ENCODE measurements around the gene ZSWIM1.

DNA sequence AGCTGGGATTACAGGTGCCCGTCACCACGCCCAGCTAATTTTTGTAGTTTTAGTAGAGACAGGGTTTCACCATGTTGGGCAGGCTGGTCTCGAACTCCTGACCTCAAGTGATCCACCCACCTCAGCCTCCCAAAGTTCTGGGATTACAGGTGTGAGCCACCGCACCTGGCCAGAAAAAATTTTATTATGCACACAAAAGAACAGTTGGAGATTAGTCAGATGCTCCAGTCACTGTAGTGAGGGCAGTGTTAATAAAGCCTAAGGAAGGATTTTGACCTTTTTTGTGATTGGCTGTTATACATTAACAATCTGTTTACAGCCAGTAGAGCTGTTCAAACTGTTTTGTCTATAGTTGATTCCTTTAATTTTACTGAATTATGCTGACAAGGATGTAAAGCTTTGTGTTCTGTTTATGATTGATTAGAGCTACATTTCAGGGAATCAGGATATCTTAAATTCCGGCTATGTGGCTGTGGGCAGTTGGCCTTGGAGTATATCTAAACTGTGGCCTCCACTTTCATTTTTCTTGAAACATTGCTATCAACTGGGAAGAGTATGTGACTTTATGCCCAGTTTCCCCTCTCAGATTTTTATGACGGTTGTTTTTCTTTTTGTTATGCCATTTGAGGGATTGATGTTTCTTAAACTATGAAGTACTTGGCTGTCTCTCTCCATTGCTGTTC, 13.8 kb upstream of the ZSWIM1 start:
- TF ChIP-seq, protein P1, sequence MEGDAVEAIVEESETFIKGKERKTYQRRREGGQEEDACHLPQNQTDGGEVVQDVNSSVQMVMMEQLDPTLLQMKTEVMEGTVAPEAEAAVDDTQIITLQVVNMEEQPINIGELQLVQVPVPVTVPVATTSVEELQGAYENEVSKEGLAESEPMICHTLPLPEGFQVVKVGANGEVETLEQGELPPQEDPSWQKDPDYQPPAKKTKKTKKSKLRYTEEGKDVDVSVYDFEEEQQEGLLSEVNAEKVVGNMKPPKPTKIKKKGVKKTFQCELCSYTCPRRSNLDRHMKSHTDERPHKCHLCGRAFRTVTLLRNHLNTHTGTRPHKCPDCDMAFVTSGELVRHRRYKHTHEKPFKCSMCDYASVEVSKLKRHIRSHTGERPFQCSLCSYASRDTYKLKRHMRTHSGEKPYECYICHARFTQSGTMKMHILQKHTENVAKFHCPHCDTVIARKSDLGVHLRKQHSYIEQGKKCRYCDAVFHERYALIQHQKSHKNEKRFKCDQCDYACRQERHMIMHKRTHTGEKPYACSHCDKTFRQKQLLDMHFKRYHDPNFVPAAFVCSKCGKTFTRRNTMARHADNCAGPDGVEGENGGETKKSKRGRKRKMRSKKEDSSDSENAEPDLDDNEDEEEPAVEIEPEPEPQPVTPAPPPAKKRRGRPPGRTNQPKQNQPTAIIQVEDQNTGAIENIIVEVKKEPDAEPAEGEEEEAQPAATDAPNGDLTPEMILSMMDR (IDR thresholded peaks at IDR 0.05; ENCODE audit: insufficient read depth, low read length) = no peak
- no peak for TF ChIP-seq GABPA (IDR thresholded peaks at IDR 0.05; ENCODE audit: low read depth)

Measured in HL-60 (cell line).